HG02588 (cell line): Measurements from ENCODE around the gene PHETA1.

Experiments used
- ATAC-seq: cut with Tn5 transposase; IDR thresholded peaks from one replicate; pipeline ENCODE4 v1.9.1; 2021; ENCODE audit warnings: mild to moderate bottlenecking, moderate library complexity; ENCODE audit not compliant: unreplicated experiment

Gene PHETA1

GRCh38 chr12:111368788-111369495, at the start of gene PHETA1:
TSS of gene PHETA1 (minus strand) at chr12:111369095. CDS start at chr12:111363427, 5,668 bp downstream.
- ATAC-seq, result peak; percentile 90

- no peak for ATAC-seq
These were observed 49.6 kb upstream of the PHETA1 start for GRCh38 chr12:111418594-111418880.

- no peak for ATAC-seq
These were observed 49.1 kb upstream of the PHETA1 start for GRCh38 chr12:111417784-111418593.

GRCh38 chr12:111417290-111417689, 48.4 kb upstream of the PHETA1 start:
- no peak for ATAC-seq

- no peak for ATAC-seq
These were observed 45.9 kb upstream of the PHETA1 start for GRCh38 chr12:111414711-111415252.

GRCh38 chr12:111413442-111414086, 44.7 kb upstream of the PHETA1 start:
- ATAC-seq, result no peak

- no peak for ATAC-seq
These were observed 44.0 kb upstream of the PHETA1 start for GRCh38 chr12:111412830-111413441.

- no peak for ATAC-seq
These were observed 43.3 kb upstream of the PHETA1 start for GRCh38 chr12:111412007-111412829.

GRCh38 chr12:111411185-111411764, 42.4 kb upstream of the PHETA1 start:
- no peak for ATAC-seq

GRCh38 chr12:111410431-111411184, 41.7 kb upstream of the PHETA1 start:
- ATAC-seq, result no peak

- ATAC-seq, result no peak
These were observed 41.0 kb upstream of the PHETA1 start for GRCh38 chr12:111409780-111410430.

- ATAC-seq, result no peak
These were observed 40.5 kb upstream of the PHETA1 start for GRCh38 chr12:111409403-111409779.

- ATAC-seq, result no peak
These were observed 39.9 kb upstream of the PHETA1 start for GRCh38 chr12:111408686-111409402.

GRCh38 chr12:111408116-111408440, 39.2 kb upstream of the PHETA1 start:
- no peak for ATAC-seq

- ATAC-seq, result no peak
These were observed 38.7 kb upstream of the PHETA1 start for GRCh38 chr12:111407377-111408115.

- ATAC-seq, result no peak
These were observed 37.8 kb upstream of the PHETA1 start for GRCh38 chr12:111406474-111407376.
